K562 (cell line): ENCODE results near the gene WFDC6. TPM values are rescaled to one million over a fixed set of nuclear protein-coding genes. Genes with fewer than 3 reads are reported as not detected.

Experiments used
- ATAC-seq: fragments of 200-7000 bp; cut with Tn5 transposase; 3 replicates; pipeline ENCODE4 v1.9.1; 2020; ENCODE audit warnings: moderate library complexity
- BruUV-seq: library from RNA; stranded (reverse); fragments of 400-500 nt; replicated peaks from 2 replicates; lab custom pipeline; 2021; lab: Mats Ljungman, UMichigan
- CTCF ChIA-PET: fragments of 300-600 bp; formaldehyde crosslinking; extraction: SDS; loops from one replicate; lab custom pipeline; 2021; ENCODE audit warnings: low intra/inter-chr PET ratio; lab: Yijun Ruan, JAX
- POLR2A ChIA-PET: fragments of 300-600, 350-650 bp; sonication (Branson Sonifier 250); formaldehyde crosslinking; extraction: SDS; loops from one replicate; lab custom pipeline; 2021; ENCODE audit warnings: antibody characterized with exemption, inconsistent platforms; lab: Yijun Ruan, JAX
- DNase-seq, 4 experiments: peaks; one replicate each; pipeline versions ENCODE4 v3.0.0 to v3.0.0-alpha.2; 2011 to 2018; ENCODE audit warnings: low spot score in 3 of 4, mixed read lengths in 3 of 4; ENCODE audit errors: extremely low read depth in 1 of 4
- FAIRE-seq: peaks from 2 replicates; lab custom pipeline; 2011; peaks lifted over from hg19 to GRCh38; lab: Jason Lieb, UNC
- H2AFZ ChIP-seq: 2 replicates; pipeline ENCODE4 v1.6.0; 2011; ENCODE audit warnings: low read depth, low read length, control low read depth, inconsistent platforms
- H3K27ac ChIP-seq: fragments of 200-600 bp; 3 replicates; pipeline ENCODE4 v1.8.0; 2011; ENCODE audit warnings: low read depth, mild to moderate bottlenecking, control low read depth, inconsistent platforms, low read length, moderate library complexity, mixed read lengths; ENCODE audit errors: extremely low read depth
- H3K27me3 ChIP-seq, 2 experiments: fragments of 300-600 bp in 1 of 2; 2 replicates in 1 of 2; 3 replicates in 1 of 2; pipeline versions ENCODE4 v1.6.0 to v1.8.0; 2011; ENCODE audit warnings: inconsistent platforms in 2 of 2, low read length in 2 of 2, mild to moderate bottlenecking in 1 of 2, mixed read lengths in 1 of 2, moderate library complexity in 1 of 2; ENCODE audit not compliant: control insufficient read depth in 2 of 2, insufficient read depth in 2 of 2
- H3K36me3 ChIP-seq: fragments of 300-600 bp; 3 replicates; pipeline ENCODE4 v1.8.0; 2011; ENCODE audit warnings: mild to moderate bottlenecking, low read length, inconsistent platforms; ENCODE audit not compliant: control insufficient read depth, insufficient read depth
- H3K4me1 ChIP-seq, 2 experiments: fragments of 200-600 bp in 1 of 2; replicated peaks in 1 of 2; 2 replicates in 1 of 2; 3 replicates in 1 of 2; pipeline versions ENCODE4 v1.5.1 to v1.8.0; 2011; ENCODE audit warnings: inconsistent platforms in 2 of 2, low read length in 2 of 2, mild to moderate bottlenecking in 1 of 2, mixed read lengths in 1 of 2, moderate library complexity in 1 of 2; ENCODE audit not compliant: control insufficient read depth in 2 of 2, insufficient read depth in 2 of 2
- H3K4me2 ChIP-seq: 2 replicates; pipeline ENCODE4 v1.6.1; 2011; ENCODE audit warnings: low read length, control low read depth, inconsistent platforms, mixed read lengths; ENCODE audit not compliant: insufficient read depth
- H3K4me3 ChIP-seq: fragments of 200-600 bp; sonication (generic), shearing (Covaris generic); 2 replicates; pipeline ENCODE4 v1.5.1; 2016; ENCODE audit warnings: control low read depth, inconsistent platforms
- H3K79me2 ChIP-seq: fragments of 200-600 bp; 3 replicates; pipeline ENCODE4 v1.8.0; 2011; ENCODE audit warnings: low read length, inconsistent platforms; ENCODE audit not compliant: control insufficient read depth, insufficient read depth
- H3K9ac ChIP-seq, 2 experiments: 2 replicates each; pipeline versions ENCODE4 v1.6.0 to v1.6.1; 2011; ENCODE audit warnings: low read depth in 2 of 2, low read length in 2 of 2, control low read depth in 1 of 2, inconsistent platforms in 1 of 2, mild to moderate bottlenecking in 1 of 2, mixed read lengths in 1 of 2; ENCODE audit not compliant: insufficient read depth in 1 of 2
- H3K9me1 ChIP-seq: one replicate; pipeline ENCODE4 v1.6.0; 2011; ENCODE audit warnings: inconsistent platforms, mild to moderate bottlenecking, low read length, moderate library complexity; ENCODE audit not compliant: control insufficient read depth, insufficient read depth
- H3K9me3 ChIP-seq: replicated peaks from 2 replicates; pipeline ENCODE4 v1.5.1; 2011; ENCODE audit warnings: low read depth, low read length, inconsistent platforms; ENCODE audit not compliant: control insufficient read depth, insufficient read depth
- H4K20me1 ChIP-seq: replicated peaks from 2 replicates; pipeline ENCODE4 v1.6.1; 2011; ENCODE audit warnings: low read length, inconsistent platforms, mixed read lengths; ENCODE audit not compliant: control insufficient read depth, insufficient read depth
- CBFA2T3 ChIP-seq: fragments of 450-650 bp; IDR thresholded peaks from 2 replicates; pipeline ENCODE4 v1.6.1; 2017
- HMGN3 ChIP-seq: IDR thresholded peaks from 2 replicates; pipeline ENCODE4 v1.6.1; 2011; ENCODE audit warnings: borderline replicate concordance, low read depth, mild to moderate bottlenecking, mixed read lengths, low read length; ENCODE audit not compliant: insufficient read length; ENCODE audit errors: extremely low read depth
- MEF2D ChIP-seq: conservative IDR thresholded peaks from 2 replicates; pipeline ENCODE4 v1.6.1; 2016; ENCODE audit warnings: low read depth, missing genetic modification characterization, missing compliant biosample characterization
- NCOA4 ChIP-seq: fragments of 450-650 bp; IDR thresholded peaks from 2 replicates; pipeline ENCODE4 v1.6.1; 2018; ENCODE audit warnings: mild to moderate bottlenecking; ENCODE audit not compliant: partially characterized antibody
- PPARD ChIP-seq: fragments of 250-450 bp; sonication (Bioruptor Pico); IDR thresholded peaks from 2 replicates; pipeline ENCODE4 v1.8.0; 2022; ENCODE audit warnings: inconsistent platforms, mild to moderate bottlenecking, moderate library complexity
- PTTG1 ChIP-seq: fragments of 450-650 bp; IDR thresholded peaks from 2 replicates; pipeline ENCODE4 v1.6.1; 2016; ENCODE audit warnings: low read depth, mild to moderate bottlenecking, missing genetic modification characterization, missing compliant biosample characterization
- RAD21 ChIP-seq, 2 experiments: fragments of 250-450 bp in 1 of 2; fragments of 450-650 bp in 1 of 2; sonication (Bioruptor Pico) in 1 of 2; formaldehyde crosslinking in 1 of 2; IDR thresholded peaks in 1 of 2; conservative IDR thresholded peaks in 1 of 2; 2 replicates each; pipeline versions ENCODE4 v1.4.0 to v1.8.0; 2020 to 2022; ENCODE audit warnings: mild to moderate bottlenecking in 2 of 2, moderate library complexity in 1 of 2
- RBM17 ChIP-seq: fragments of 200-400 bp; formaldehyde crosslinking; IDR thresholded peaks from 2 replicates; pipeline ENCODE4 v1.6.1; 2017; ENCODE audit warnings: low read depth, mild to moderate bottlenecking, low read length, borderline replicate concordance
- SAFB2 ChIP-seq: fragments of 200-400 bp; formaldehyde crosslinking; IDR thresholded peaks from 2 replicates; pipeline ENCODE4 v1.6.1; 2018; ENCODE audit warnings: borderline replicate concordance, low read length, low read depth, moderate library complexity; ENCODE audit not compliant: severe bottlenecking
- SNRNP70 ChIP-seq: fragments of 200-400 bp; formaldehyde crosslinking; optimal IDR thresholded peaks from 2 replicates; pipeline ENCODE3; 2017; ENCODE audit warnings: low read depth, low read length
- SP1 ChIP-seq: sonication (generic); formaldehyde crosslinking; IDR thresholded peaks from 2 replicates; pipeline ENCODE4 v1.8.1; 2022; ENCODE audit warnings: mild to moderate bottlenecking, missing genetic modification reagents
- SRF ChIP-seq, 2 experiments: fragments of 250-450, 450-650 bp in 1 of 2; sonication (Bioruptor Pico) in 1 of 2; sonication (generic) in 1 of 2; formaldehyde crosslinking; IDR thresholded peaks; 2 replicates each; pipeline versions ENCODE4 v1.5.0 to v1.5.1; 2020 to 2022; ENCODE audit warnings: mild to moderate bottlenecking in 1 of 2, missing genetic modification reagents in 1 of 2
- TARDBP ChIP-seq: fragments of 450-650 bp; IDR thresholded peaks from 2 replicates; pipeline ENCODE4 v1.6.1; 2016
- ZC3H4 ChIP-seq: sonication (generic); formaldehyde crosslinking; IDR thresholded peaks from 2 replicates; pipeline ENCODE4 v1.9.0; 2021; ENCODE audit warnings: missing genetic modification reagents, borderline replicate concordance
- ZNF398 ChIP-seq: fragments of 250-450 bp; sonication (Bioruptor Pico); IDR thresholded peaks from 2 replicates; pipeline ENCODE4 v1.8.0; 2021; ENCODE audit warnings: moderate library complexity, mild to moderate bottlenecking, inconsistent platforms
- ZNF778 ChIP-seq: fragments of 450-650 bp; formaldehyde crosslinking; IDR thresholded peaks from 2 replicates; pipeline ENCODE4 v1.4.0; 2020; ENCODE audit warnings: mild to moderate bottlenecking, moderate library complexity
- WGBS: fragments of 100-300 bp; shearing (Covaris generic); methylation state at CpG from one replicate; pipeline ENCODE4 v1.1.6; 2016; ENCODE audit warnings: low coverage, mixed read lengths; ENCODE audit not compliant: insufficient coverage; ENCODE audit errors: missing lambda C conversion rate; 5-methylcytosine and 5-hydroxymethylcytosine counted together
- in situ Hi-C: fragments of 300-500 bp; cut with MboI; formaldehyde crosslinking; loops from 4 replicates; pipeline ENCODE4 v1.15.0; 2018; ENCODE audit warnings: inconsistent platforms, mixed read lengths
- intact Hi-C: fragments of 100-400 bp; cut with micrococcal nuclease; formaldehyde crosslinking; loops from 2 replicates; pipeline ENCODE4 v1.14.2; 2022
- polyA plus RNA-seq, 8 experiments: library from polyadenylated mRNA; depleted of rRNA in 4 of 8; stranded (reverse) in 5 of 8; unstranded in 3 of 8; fragments of >200 nt; fragmentation: Nextera tagmentation in 2 of 8; fragmentation: Illumina TruSeq in 1 of 8; extraction: Ambion mirVana in 2 of 8; extraction: Trizol in 1 of 8; gene quantifications; 2 replicates each; pipeline versions ENCODE4 v1.2.1 to v1.2.3, GENCODE V29; 2011 to 2014; ENCODE audit warnings: inconsistent platforms in 1 of 8, missing spikeins in 1 of 8
- total RNA-seq, 7 experiments: library from RNA; depleted of rRNA in 6 of 7; stranded (reverse); fragments of >200 nt in 6 of 7; fragmentation: Illumina TruSeq in 2 of 7; extraction: Trizol in 2 of 7; gene quantifications; 2 replicates each; pipeline versions ENCODE4 v1.2.1 to v1.2.3, GENCODE V29; 2011 to 2021; ENCODE audit warnings: low replicate concordance in 1 of 7

The WFDC6 gene
- total and polyA plus RNA-seq, 9 of the 15 experiments (the other 6 are each of a cell fraction or from before 2014, with no cell fraction given), result not detected

GRCh38 chr20:45485388-45485787 is 53.9 kb downstream of the WFDC6 start:
- ATAC-seq (no peak), DNase-seq (no peak), FAIRE-seq (no peak)
- Histone ChIP-seq H3K27ac (no peak overlapping the region), H4K20me1 (no peaks in the 10 kb centered on the region), H3K9me3 (no peaks in the 10 kb centered on the region), H3K4me2 (no peak overlapping the region), H3K4me3 (no peak overlapping the region), H3K27me3 (peaks cover 12 to 36% of the 10 kb centered on the region in 2 experiments; a peak in 4 of 5 replicates), H3K4me1 (no peaks in the 10 kb centered on the region), H3K79me2 (no peaks in the 10 kb centered on the region), H2AFZ (no peak overlapping the region), H3K36me3 (no peaks in the 10 kb centered on the region)
- POLR2A ChIA-PET, result interaction anchor here (1.4 to 1.5 kb wide), 2 partner anchors 31 to 123 kb away, joined by 3 to 4 read pairs; partner anchors contain the start of gene SYS1
- WGBS, result 1% methylated on average over 4 of the region's 4 CpGs
- intact Hi-C loops, result no loop called here
- CTCF ChIA-PET, result interaction anchor here (0.7 kb wide), 1 partner anchor 517 kb away, joined by 3 read pairs; no protein-coding TSS in a partner anchor
- BruUV-seq, result no TSS peak
- in situ Hi-C loops, result no loop called here
- TF ChIP-seq CBFA2T3, result no peak
- TF ChIP-seq PTTG1 (tag), result no peak
- no peak for TF ChIP-seq SRF (CRISPR knock-in tag; IDR thresholded peaks at IDR 0.05)
- no peak for TF ChIP-seq SNRNP70
- TF ChIP-seq RAD21 (CRISPR knock-in tag; conservative IDR thresholded peaks at IDR 0.05 in 1 of 2, IDR thresholded peaks at IDR 0.05 in 1 of 2), result no peak
- no peak for TF ChIP-seq ZC3H4 (CRISPR knock-in tag)
- no peak for TF ChIP-seq HMGN3
- TF ChIP-seq MEF2D (tag), result no peak
- no peak for TF ChIP-seq ZNF398
- no peak for TF ChIP-seq PPARD (CRISPR knock-in tag)
- TF ChIP-seq SAFB2, result no peak
- TF ChIP-seq SP1 (CRISPR knock-in tag), result no peak
- no peak for TF ChIP-seq NCOA4
- no peak for TF ChIP-seq ZNF778 (CRISPR knock-in tag)
- TF ChIP-seq TARDBP, result no peak
- no peak for TF ChIP-seq RBM17
- TF ChIP-seq, all 486 proteins: peak for 0
- H3K9me1 ChIP-seq, result no peaks in the 10 kb centered on the region
- no peak overlapping the region for H3K9ac ChIP-seq
